Fibroblast of the aortic adventitia (primary cell): ENCODE data around the gene B3GNT7. TPM values are rescaled to one million over a fixed set of nuclear protein-coding genes. Genes with fewer than 3 reads are reported as not detected.
"Not testable (repeated sequence)": the region's sequence is repeated elsewhere in the genome, so short reads cannot be mapped to it uniquely, and the experiment has no call there.

Experiments used
- DNase-seq: peaks from one replicate; pipeline ENCODE4 v3.0.0-alpha.2; 2010; ENCODE audit warnings: low read depth
- H3K4me3 ChIP-seq: 2 replicates; pipeline ENCODE4 v1.5.1; 2011; ENCODE audit warnings: low read depth, mild to moderate bottlenecking, control low read depth, low read length, moderate library complexity
- CTCF ChIP-seq: IDR thresholded peaks from 2 replicates; pipeline ENCODE4 v1.5.1; 2011; ENCODE audit warnings: mild to moderate bottlenecking, low read length, control low read depth, inconsistent platforms; ENCODE audit not compliant: insufficient read depth
- total RNA-seq: library from RNA; depleted of rRNA; stranded (reverse); fragments of >200 nt; gene quantifications from 2 replicates; pipeline ENCODE4 v1.2.3, GENCODE V29; 2012; ENCODE audit warnings: low replicate concordance

B3GNT7 gene
- 0.27 and 0.98 TPM in 2 replicates for total RNA-seq

GRCh38 chr2:231395188-231396057, at the start of gene B3GNT7:
TSS of gene B3GNT7 (plus strand) at chr2:231395710. CDS start at chr2:231395804, 94 bp downstream.
- DNase-seq = no peak
- H3K4me3 ChIP-seq = no peak within 1 kb of the TSS
- TF ChIP-seq CTCF = no peak

- DNase-seq = no peak
- no peak overlapping the region for H3K4me3 ChIP-seq
- no peak for TF ChIP-seq CTCF
These were observed 48.4 kb upstream of the B3GNT7 start for GRCh38 chr2:231347081-231347480.

GRCh38 chr2:231347638-231348037, 47.9 kb upstream of the B3GNT7 start:
- no peak overlapping the region for H3K4me3 ChIP-seq
- no peak for TF ChIP-seq CTCF
- DNase-seq = no peak

GRCh38 chr2:231348173-231348572, 47.3 kb upstream of the B3GNT7 start:
- no peak overlapping the region for H3K4me3 ChIP-seq
- DNase-seq = peak; percentile 14
- no peak for TF ChIP-seq CTCF

- no peak for TF ChIP-seq CTCF
- peak; percentile 19 for DNase-seq
- no peak overlapping the region for H3K4me3 ChIP-seq
These were observed 46.7 kb upstream of the B3GNT7 start for GRCh38 chr2:231348704-231349373.

GRCh38 chr2:231349374-231349735, 46.2 kb upstream of the B3GNT7 start:
- H3K4me3 ChIP-seq, DNase-seq: not testable (repeated sequence)

- no peak for DNase-seq
- TF ChIP-seq CTCF = no peak
- no peak overlapping the region for H3K4me3 ChIP-seq
These were observed 43.9 kb upstream of the B3GNT7 start for GRCh38 chr2:231351648-231352047.
